HAP-1 (cell line): ENCODE results near the gene PCYOX1L.

Experiments
- DNase-seq, 2 experiments: peaks; one replicate each; pipeline ENCODE4 v3.0.0-alpha.2; 2016 to 2020; ENCODE audit warnings: low spot score in 2 of 2
- H3K27me3 ChIP-seq: fragments of 250-450 bp; sonication (Bioruptor Pico); 2 replicates; pipeline ENCODE4 v1.5.1; 2020; ENCODE audit warnings: low read depth, mild to moderate bottlenecking, moderate library complexity
- H3K36me3 ChIP-seq: fragments of 250-450 bp; sonication (Bioruptor Pico); replicated peaks from 2 replicates; pipeline ENCODE4 v1.5.1; 2020; ENCODE audit warnings: mild to moderate bottlenecking
- H3K4me1 ChIP-seq: fragments of 250-450 bp; sonication (Bioruptor Pico); 2 replicates; pipeline ENCODE4 v1.5.1; 2020; ENCODE audit warnings: mild to moderate bottlenecking
- H3K4me3 ChIP-seq: fragments of 250-450 bp; sonication (Bioruptor Pico); 2 replicates; pipeline ENCODE4 v1.5.1; 2020; ENCODE audit warnings: mild to moderate bottlenecking, moderate library complexity
- H3K9me3 ChIP-seq: fragments of 250-450 bp; sonication (Bioruptor Pico); 2 replicates; pipeline ENCODE4 v1.5.1; 2020; ENCODE audit warnings: mild to moderate bottlenecking, moderate library complexity
- in situ Hi-C: fragments of 300-500 bp; cut with MboI; formaldehyde crosslinking; loops from 3 replicates; pipeline ENCODE4 v1.14.3; 2020; ENCODE audit warnings: low sequenced_read_pairs, inconsistent platforms, mixed read lengths

PCYOX1L gene

DNA sequence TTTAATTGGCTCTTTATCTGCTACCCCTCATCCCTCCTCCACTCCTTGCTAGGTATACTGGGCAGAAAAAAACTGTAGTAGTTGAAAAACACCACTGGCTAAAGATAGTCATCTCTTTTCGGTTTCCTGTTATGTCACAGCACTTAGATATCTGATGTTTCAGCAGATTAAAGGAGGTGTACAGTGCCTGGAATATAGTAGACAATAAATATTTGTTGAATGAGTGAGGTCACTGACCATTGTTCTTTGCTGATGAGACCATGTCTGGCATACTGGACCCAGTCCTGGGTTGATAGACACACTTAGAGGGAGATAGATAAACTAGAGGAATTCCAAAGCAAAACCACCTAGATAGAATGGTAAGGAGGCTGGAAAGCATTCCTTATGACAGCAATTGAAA, 9.3 kb upstream of the PCYOX1L start:
- no peak for DNase-seq
- H3K9me3 ChIP-seq = no peaks in the 10 kb centered on the region
- H3K4me1 ChIP-seq = peaks cover 13% of the 10 kb centered on the region
- in situ Hi-C loops = no loop called here
- H3K36me3 ChIP-seq = peaks cover 71% of the 10 kb centered on the region
- H3K27me3 ChIP-seq = no peaks in the 10 kb centered on the region
- H3K4me3 ChIP-seq = no peak overlapping the region

GRCh38 chr5:149349382-149349781, 8.5 kb upstream of the PCYOX1L start:
- peaks cover 80% of the 10 kb centered on the region for H3K36me3 ChIP-seq
- no peaks in the 10 kb centered on the region for H3K27me3 ChIP-seq
- H3K4me1 ChIP-seq = peaks cover 13% of the 10 kb centered on the region
- H3K9me3 ChIP-seq = no peaks in the 10 kb centered on the region
- H3K4me3 ChIP-seq = no peak overlapping the region
- no peak for DNase-seq
- in situ Hi-C loops = no loop called here

GRCh38 chr5:149352169-149352568, 5.7 kb upstream of the PCYOX1L start:
- no peaks in the 10 kb centered on the region for H3K27me3 ChIP-seq
- H3K4me1 ChIP-seq = peaks cover 5% of the 10 kb centered on the region
- peaks cover 85% of the 10 kb centered on the region for H3K36me3 ChIP-seq
- H3K9me3 ChIP-seq = no peaks in the 10 kb centered on the region
- no peak overlapping the region for H3K4me3 ChIP-seq
- in situ Hi-C loops = no loop called here
- DNase-seq = no peak

DNA sequence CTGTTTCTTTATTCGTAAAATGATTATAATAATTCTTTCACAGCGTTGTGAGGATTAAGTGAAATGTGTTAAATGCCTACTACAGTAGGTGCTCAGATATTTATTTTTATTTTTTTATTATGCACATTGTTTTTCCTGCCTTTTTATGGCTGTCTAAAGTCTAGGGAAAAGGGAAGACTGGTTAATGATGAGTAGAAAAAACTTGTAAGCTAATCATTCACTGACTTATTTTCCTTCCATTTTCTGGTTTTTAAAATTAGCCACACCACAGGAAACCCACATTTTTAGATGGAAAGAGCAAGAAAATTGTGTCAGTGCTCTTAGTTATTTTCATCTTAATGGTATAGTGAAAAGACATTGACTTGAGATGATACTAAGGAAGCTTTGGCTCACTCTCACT, 3.9 kb upstream of the PCYOX1L start:
- Histone ChIP-seq H3K36me3 (peaks cover 67% of the 10 kb centered on the region), H3K9me3 (no peaks in the 10 kb centered on the region), H3K4me3 (no peak overlapping the region), H3K4me1 (peaks cover 3% of the 10 kb centered on the region; the same call in 1 of the 2 replicates), H3K27me3 (no peaks in the 10 kb centered on the region)
- no peak for DNase-seq
- in situ Hi-C loops = no loop called here

GRCh38 chr5:149355688-149356087, 2.2 kb upstream of the PCYOX1L start:
- Histone ChIP-seq H3K9me3 (no peaks in the 10 kb centered on the region), H3K36me3 (peaks cover 49% of the 10 kb centered on the region), H3K27me3 (no peaks in the 10 kb centered on the region), H3K4me1 (peaks cover 3% of the 10 kb centered on the region; the same call in 1 of the 2 replicates), H3K4me3 (no peak overlapping the region)
- DNase-seq = no peak
- in situ Hi-C loops = no loop called here

- in situ Hi-C loops = no loop called here
- no peaks in the 10 kb centered on the region for H3K9me3 ChIP-seq
These were observed 1.5 kb upstream of the PCYOX1L start for GRCh38 chr5:149356391-149356790.

GRCh38 chr5:149358294-149358651, 427 bp downstream of the PCYOX1L start:
- DNase-seq = peak in 1 of 2 experiments; percentile 48
- peak overlapping the region; percentile 73 for H3K4me3 ChIP-seq
- H3K4me1 ChIP-seq = 0 out of 2 replicates have a peak, but pooled peaks cover 3% of the 10 kb centered on the region
- peaks cover 24% of the 10 kb centered on the region for H3K36me3 ChIP-seq
- H3K27me3 ChIP-seq = no peaks in the 10 kb centered on the region
- in situ Hi-C loops = no loop called here
- no peaks in the 10 kb centered on the region for H3K9me3 ChIP-seq

More at GRCh38 chr5:149356391-149356790, 1.5 kb upstream of the PCYOX1L start:
- no peaks in the 10 kb centered on the region for H3K27me3 ChIP-seq
- no peak for DNase-seq
- peaks cover 3% of the 10 kb centered on the region; the same call in 1 of the 2 replicates for H3K4me1 ChIP-seq
- peaks cover 42% of the 10 kb centered on the region for H3K36me3 ChIP-seq
- no peak overlapping the region for H3K4me3 ChIP-seq

DNA sequence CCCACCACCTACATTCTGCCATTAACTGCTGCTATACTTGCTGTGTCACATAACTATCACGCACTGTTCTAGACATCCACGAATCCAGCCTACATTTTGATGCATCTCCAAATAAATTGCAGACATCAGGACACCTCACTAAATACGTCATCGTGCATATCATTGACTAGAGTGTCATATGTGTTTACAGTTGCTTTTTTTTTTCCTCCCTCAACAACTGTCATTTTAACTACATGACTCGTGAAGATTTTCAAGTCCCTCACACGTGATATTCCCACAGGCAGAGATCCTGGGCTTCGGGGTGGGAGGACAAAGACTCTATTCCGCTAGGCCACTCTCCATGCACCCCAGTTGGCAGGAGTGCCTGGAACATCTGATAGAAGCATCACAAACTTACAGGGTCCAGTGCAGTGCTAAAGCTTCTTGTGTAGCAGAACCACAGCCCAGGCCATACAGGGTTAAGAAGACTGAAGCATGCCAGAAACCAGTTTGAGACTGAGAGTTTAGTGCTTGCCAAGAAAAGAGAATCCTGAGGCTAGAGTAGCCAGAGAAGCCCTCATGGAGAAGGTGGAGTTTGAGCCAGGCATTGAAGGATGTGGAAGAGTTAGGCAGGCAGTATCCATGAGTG, 1.1 kb downstream of the PCYOX1L start:
- Histone ChIP-seq H3K4me3 (peak overlapping the region; percentile 73), H3K4me1 (0 out of 2 replicates have a peak, but pooled peaks cover 3% of the 10 kb centered on the region), H3K27me3 (no peaks in the 10 kb centered on the region), H3K9me3 (no peaks in the 10 kb centered on the region), H3K36me3 (peaks cover 17% of the 10 kb centered on the region)
- in situ Hi-C loops = no loop called here
- no peak for DNase-seq

DNA sequence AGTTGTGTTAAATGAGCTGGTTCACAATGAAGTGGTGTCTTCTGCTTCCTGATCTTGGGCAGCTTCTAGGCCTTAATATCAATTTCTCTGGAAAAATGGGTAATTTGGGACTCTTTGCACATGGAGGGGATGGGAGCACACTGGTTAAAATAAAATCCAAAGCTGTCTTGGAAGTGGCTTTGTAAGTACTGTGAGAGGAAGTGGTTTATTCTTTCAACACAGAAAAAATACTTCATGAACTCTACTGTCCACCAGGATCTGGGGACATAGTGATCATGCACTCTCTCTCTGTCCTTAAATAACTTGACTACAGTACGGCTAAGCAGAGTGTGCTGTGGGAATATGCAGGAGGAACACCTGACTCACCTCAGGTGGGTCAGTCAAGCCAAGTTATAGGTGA, 2.4 kb downstream of the PCYOX1L start:
- Histone ChIP-seq H3K4me3 (no peak overlapping the region), H3K9me3 (no peaks in the 10 kb centered on the region), H3K4me1 (0 out of 2 replicates have a peak, but pooled peaks cover 3% of the 10 kb centered on the region), H3K36me3 (peaks cover 8% of the 10 kb centered on the region; the same call in 1 of the 2 replicates), H3K27me3 (no peaks in the 10 kb centered on the region)
- no peak for DNase-seq
- in situ Hi-C loops = no loop called here

GRCh38 chr5:149362541-149362940, 4.7 kb downstream of the PCYOX1L start:
- H3K4me1 ChIP-seq = no peaks in the 10 kb centered on the region
- H3K9me3 ChIP-seq = no peaks in the 10 kb centered on the region
- H3K36me3 ChIP-seq = no peaks in the 10 kb centered on the region
- DNase-seq = no peak
- H3K27me3 ChIP-seq = no peaks in the 10 kb centered on the region
- H3K4me3 ChIP-seq = no peak overlapping the region
- in situ Hi-C loops = no loop called here

DNA sequence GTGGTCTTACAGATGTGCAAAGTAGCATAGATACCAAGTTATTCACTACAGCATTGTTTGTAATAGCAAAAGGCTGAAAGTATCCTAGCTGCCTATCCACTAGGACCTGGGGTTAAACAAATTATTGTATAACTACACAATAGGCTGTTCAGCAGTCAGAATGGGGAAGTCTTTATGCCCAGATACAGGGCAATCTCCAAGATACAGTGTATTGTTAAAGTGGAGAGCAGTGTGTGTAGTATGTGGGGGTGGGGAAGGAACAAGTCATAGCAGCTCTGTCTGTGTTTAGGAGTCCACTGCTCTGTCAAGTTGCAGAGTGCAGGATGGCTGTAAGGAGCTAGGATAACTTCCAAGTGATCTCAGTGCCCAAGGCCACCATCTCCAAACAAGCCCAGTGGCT, 5.5 kb downstream of the PCYOX1L start:
- no peak overlapping the region for H3K4me3 ChIP-seq
- H3K9me3 ChIP-seq = no peaks in the 10 kb centered on the region
- in situ Hi-C loops = no loop called here
- no peaks in the 10 kb centered on the region for H3K27me3 ChIP-seq
- no peak for DNase-seq
- H3K36me3 ChIP-seq = no peaks in the 10 kb centered on the region
- no peaks in the 10 kb centered on the region for H3K4me1 ChIP-seq

DNA sequence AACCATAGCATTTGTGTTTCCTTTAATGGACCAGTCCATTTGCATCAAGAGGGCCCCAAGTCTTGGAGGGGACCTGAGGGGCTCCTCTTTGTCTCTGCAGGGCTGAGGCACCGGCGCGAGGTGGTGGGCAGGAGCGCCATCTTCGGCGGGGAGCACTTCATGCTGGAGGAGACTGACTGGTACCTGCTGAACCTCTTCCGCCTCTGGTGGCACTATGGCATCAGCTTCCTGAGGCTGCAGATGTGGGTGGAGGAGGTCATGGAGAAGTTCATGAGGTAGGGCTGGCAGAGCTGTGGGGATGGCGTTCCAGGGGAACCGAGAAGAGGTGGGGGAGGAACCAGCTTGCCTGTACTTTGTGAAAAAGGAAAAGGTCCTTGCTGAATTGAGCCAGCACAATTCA, 6.1 kb downstream of the PCYOX1L start:
- Histone ChIP-seq H3K4me3 (no peak overlapping the region), H3K4me1 (no peaks in the 10 kb centered on the region), H3K27me3 (no peaks in the 10 kb centered on the region), H3K36me3 (no peaks in the 10 kb centered on the region), H3K9me3 (no peaks in the 10 kb centered on the region)
- DNase-seq = no peak
- in situ Hi-C loops = no loop called here

GRCh38 chr5:149364719-149365118, 6.9 kb downstream of the PCYOX1L start:
- Histone ChIP-seq H3K36me3 (no peaks in the 10 kb centered on the region), H3K27me3 (no peaks in the 10 kb centered on the region), H3K9me3 (no peaks in the 10 kb centered on the region), H3K4me3 (no peak overlapping the region), H3K4me1 (no peaks in the 10 kb centered on the region)
- no peak for DNase-seq
- in situ Hi-C loops = no loop called here

DNA sequence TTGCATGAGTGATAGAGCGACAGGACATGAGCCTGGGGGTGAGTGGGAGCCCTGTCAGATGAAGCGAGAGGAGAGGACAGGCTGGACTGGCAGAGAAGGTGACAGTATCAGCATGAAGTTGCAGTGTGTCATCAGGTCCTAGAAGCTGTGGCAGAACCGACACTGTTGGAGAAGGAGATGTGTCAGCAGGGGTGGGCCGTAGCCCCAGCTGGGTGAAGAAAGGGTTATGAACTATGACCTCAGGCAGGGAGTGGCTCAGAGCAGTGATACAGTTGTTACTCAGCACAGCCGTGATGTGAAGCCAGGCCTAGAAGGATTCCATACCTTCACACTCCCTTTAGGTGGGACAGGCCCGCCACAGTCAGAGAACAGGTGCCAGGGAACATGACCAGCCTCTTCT, 7.6 kb downstream of the PCYOX1L start:
- no peaks in the 10 kb centered on the region for H3K36me3 ChIP-seq
- no peaks in the 10 kb centered on the region for H3K4me1 ChIP-seq
- in situ Hi-C loops = no loop called here
- H3K4me3 ChIP-seq = no peak overlapping the region
- no peaks in the 10 kb centered on the region for H3K9me3 ChIP-seq
- no peak for DNase-seq
- no peaks in the 10 kb centered on the region for H3K27me3 ChIP-seq
